ENCODE data around the gene IMPA2.

Gene IMPA2

GRCh38 chr18:12021077-12021476, 39.8 kb downstream of the IMPA2 start:
- TF ChIP-seq CTCF (IDR thresholded peaks at IDR 0.05; ENCODE audit: insufficient read depth, low read length, poor library complexity, severe bottlenecking) (no peak), EZH2phosphoT487 (conservative IDR thresholded peaks at IDR 0.05; ENCODE audit: low read length) (no peak)
- Histone ChIP-seq H3K36me3 (ENCODE audit: low read length) (no peaks in the 10 kb centered on the region), H3K4me3 (ENCODE audit: insufficient read depth, low read length, poor library complexity, severe bottlenecking) (no peak overlapping the region), H2AFZ (ENCODE audit: low read depth, low read length, severe bottlenecking) (no peak overlapping the region), H3K27me3 (ENCODE audit: low read length) (no peaks in the 10 kb centered on the region), H3K79me2 (ENCODE audit: insufficient read depth, low read length) (no peaks in the 10 kb centered on the region), H3K9me3 (ENCODE audit: insufficient read depth, low read length) (no peaks in the 10 kb centered on the region), H3K27ac (ENCODE audit: low read depth, low read length) (no peak overlapping the region), H3F3A (ENCODE audit: insufficient read depth) (no peaks in the 10 kb centered on the region), H3K4me2 (ENCODE audit: low read depth, low read length, poor library complexity, severe bottlenecking) (no peak overlapping the region), H4K20me1 (ENCODE audit: low read depth, low read length) (no peaks in the 10 kb centered on the region), H3K9me2 (replicated peaks; ENCODE audit: insufficient read depth, low read length) (no peaks in the 10 kb centered on the region), H3K9ac (ENCODE audit: low read length) (no peak overlapping the region)

- Histone ChIP-seq H3K27me3 (ENCODE audit: low read length) (no peaks in the 10 kb centered on the region), H3K27ac (ENCODE audit: low read depth, low read length) (no peak overlapping the region), H3K9me2 (replicated peaks; ENCODE audit: insufficient read depth, low read length) (no peaks in the 10 kb centered on the region), H3K36me3 (ENCODE audit: low read length) (no peaks in the 10 kb centered on the region), H3K9me3 (ENCODE audit: insufficient read depth, low read length) (no peaks in the 10 kb centered on the region), H3F3A (ENCODE audit: insufficient read depth) (no peaks in the 10 kb centered on the region), H3K4me2 (ENCODE audit: low read depth, low read length, poor library complexity, severe bottlenecking) (no peak overlapping the region), H3K4me3 (ENCODE audit: insufficient read depth, low read length, poor library complexity, severe bottlenecking) (no peak overlapping the region), H3K79me2 (ENCODE audit: insufficient read depth, low read length) (no peaks in the 10 kb centered on the region), H3K9ac (ENCODE audit: low read length) (no peak overlapping the region), H2AFZ (ENCODE audit: low read depth, low read length, severe bottlenecking) (no peak overlapping the region), H4K20me1 (ENCODE audit: low read depth, low read length) (no peaks in the 10 kb centered on the region)
- no peak for TF ChIP-seq EZH2phosphoT487 (conservative IDR thresholded peaks at IDR 0.05; ENCODE audit: low read length)
- no peak for TF ChIP-seq CTCF (IDR thresholded peaks at IDR 0.05; ENCODE audit: insufficient read depth, low read length, poor library complexity, severe bottlenecking)
Measured at GRCh38 chr18:12021596-12021995, 40.3 kb downstream of the IMPA2 start.

GRCh38 chr18:12023375-12023774, 42.1 kb downstream of the IMPA2 start:
- Histone ChIP-seq H3K9me3 (ENCODE audit: insufficient read depth, low read length) (no peaks in the 10 kb centered on the region), H3K79me2 (ENCODE audit: insufficient read depth, low read length) (no peaks in the 10 kb centered on the region), H3K4me2 (ENCODE audit: low read depth, low read length, poor library complexity, severe bottlenecking) (no peak overlapping the region), H2AFZ (ENCODE audit: low read depth, low read length, severe bottlenecking) (no peak overlapping the region), H3K36me3 (ENCODE audit: low read length) (no peaks in the 10 kb centered on the region), H3K9me2 (replicated peaks; ENCODE audit: insufficient read depth, low read length) (no peaks in the 10 kb centered on the region), H3K27me3 (ENCODE audit: low read length) (no peaks in the 10 kb centered on the region), H3K27ac (ENCODE audit: low read depth, low read length) (no peak overlapping the region), H3F3A (ENCODE audit: insufficient read depth) (no peaks in the 10 kb centered on the region), H4K20me1 (ENCODE audit: low read depth, low read length) (no peaks in the 10 kb centered on the region), H3K9ac (ENCODE audit: low read length) (no peak overlapping the region), H3K4me3 (ENCODE audit: insufficient read depth, low read length, poor library complexity, severe bottlenecking) (no peak overlapping the region)
- TF ChIP-seq CTCF (IDR thresholded peaks at IDR 0.05; ENCODE audit: insufficient read depth, low read length, poor library complexity, severe bottlenecking), result no peak
- TF ChIP-seq EZH2phosphoT487 (conservative IDR thresholded peaks at IDR 0.05; ENCODE audit: low read length), result no peak

Data from SU-DHL-6 (cell line).